ENCODE data around the gene SLC7A6. TPM values are rescaled to one million over a fixed set of nuclear protein-coding genes. Genes with fewer than 3 reads are reported as not detected.

SLC7A6 gene
- total RNA-seq, 1 experiment from 2014 or later, result 267 TPM

GRCh38 chr16:68242926-68243858 is 21.1 kb upstream of the SLC7A6 start:
- Histone ChIP-seq H3K4me3 (ENCODE audit: low read depth, low read length) (no peak overlapping the region), H3K36me3 (ENCODE audit: control insufficient read depth, insufficient read depth, low read length) (no peaks in the 10 kb centered on the region), H3K4me1 (peaks cover 12% of the 10 kb centered on the region), H3K9me3 (no peaks in the 10 kb centered on the region; the same call in 1 of the 2 replicates), H3K27me3 (replicated peaks; ENCODE audit: control insufficient read depth, insufficient read depth, low read length) (no peaks in the 10 kb centered on the region)
- peaks cover 14% of the 10 kb centered on the region for H3K4me1 Mint-ChIP-seq (ENCODE audit: low read depth, unreplicated experiment)
- H3K4me3 Mint-ChIP-seq (ENCODE audit: unreplicated experiment), result peak overlapping the region; percentile 91
- no peaks in the 10 kb centered on the region for H3K9me3 Mint-ChIP-seq (ENCODE audit: unreplicated experiment)
- intact Hi-C loops (cut with micrococcal nuclease; ENCODE audit: unreplicated experiment), result no loop called here
- ChIA-PET POLR2A (interaction anchor here (1.0 kb wide), 1 partner anchor 7 kb away, joined by 3 read pairs; the partner anchor contains the start of gene ESRP2), CTCF (interaction anchor here (0.8 kb wide), 1 partner anchor 862 kb away, joined by 5 read pairs; no protein-coding TSS in a partner anchor)
- H3K27me3 Mint-ChIP-seq (ENCODE audit: insufficient read depth, unreplicated experiment), result no peaks in the 10 kb centered on the region
- peaks cover 43% of the 10 kb centered on the region for H3K36me3 Mint-ChIP-seq (ENCODE audit: insufficient read depth, unreplicated experiment)
- TF ChIP-seq CTCF (IDR thresholded peaks at IDR 0.05; ENCODE audit: insufficient read depth in 1 of 2, low read depth in 1 of 2, low read length in 1 of 2, severe bottlenecking in 1 of 2, unreplicated experiment in 1 of 2), result no peak
- DNase-seq, result no peak
- H3K27ac Mint-ChIP-seq (ENCODE audit: unreplicated experiment), result no peak overlapping the region
- BruUV-seq (replicated peaks), result no TSS peak

- DNase-seq, result no peak
- peaks cover 43% of the 10 kb centered on the region for H3K36me3 Mint-ChIP-seq (ENCODE audit: insufficient read depth, unreplicated experiment)
- peak overlapping the region; percentile 100 for H3K4me3 ChIP-seq (ENCODE audit: low read depth, low read length)
- H3K4me1 Mint-ChIP-seq (ENCODE audit: low read depth, unreplicated experiment), result peaks cover 14% of the 10 kb centered on the region
- no peaks in the 10 kb centered on the region for H3K27me3 Mint-ChIP-seq (ENCODE audit: insufficient read depth, unreplicated experiment)
- no peaks in the 10 kb centered on the region for H3K9me3 Mint-ChIP-seq (ENCODE audit: unreplicated experiment)
- ChIA-PET CTCF (interaction anchor here (0.6 to 1.5 kb wide), 3 partner anchors 20 to 223 kb away, joined by 3 to 7 read pairs (median 6); partner anchors contain the start of gene SLC7A6), POLR2A (interaction anchor here (0.6 to 1.3 kb wide), 6 partner anchors 8 to 134 kb away, joined by 3 to 7 read pairs (median 4); partner anchors contain the start of genes ESRP2, PRMT7, SLC7A6 and SLC7A6OS)
- H3K4me3 Mint-ChIP-seq (ENCODE audit: unreplicated experiment), result peak overlapping the region; percentile 91
- no peaks in the 10 kb centered on the region for H3K27me3 ChIP-seq (replicated peaks; ENCODE audit: control insufficient read depth, insufficient read depth, low read length)
- intact Hi-C loops (cut with micrococcal nuclease; ENCODE audit: unreplicated experiment), result no loop called here
- peaks cover 12% of the 10 kb centered on the region for H3K4me1 ChIP-seq
- BruUV-seq (replicated peaks), result TSS peak; percentile 65
- no peaks in the 10 kb centered on the region for H3K36me3 ChIP-seq (ENCODE audit: control insufficient read depth, insufficient read depth, low read length)
- peak overlapping the region; percentile 69 for H3K27ac Mint-ChIP-seq (ENCODE audit: unreplicated experiment)
- H3K9me3 ChIP-seq, result no peaks in the 10 kb centered on the region
- TF ChIP-seq CTCF (IDR thresholded peaks at IDR 0.05; ENCODE audit: insufficient read depth in 1 of 2, low read depth in 1 of 2, low read length in 1 of 2, severe bottlenecking in 1 of 2, unreplicated experiment in 1 of 2), result no peak
Observed at GRCh38 chr16:68244481-68244902, 19.8 kb upstream of the SLC7A6 start.
